Stomach (tissue), 4 donors: ENCODE results near the gene C9orf153.

ENCODE experiments used
- POLR2A ChIP-seq, 4 donors: fragments of 450-650 bp; IDR thresholded peaks; one replicate each; pipeline ENCODE4 v1.6.1; 2016; ENCODE audit warnings: antibody characterized with exemption in 4 of 4, control low read depth in 2 of 4, mild to moderate bottlenecking in 1 of 4, moderate library complexity in 1 of 4
- POLR2AphosphoS5 ChIP-seq, 3 donors: sonication (generic); formaldehyde crosslinking; IDR thresholded peaks; one replicate each; pipeline ENCODE4 v1.6.1; 2016; ENCODE audit warnings: antibody characterized with exemption in 3 of 3
- TF ChIP-seq, protein P1 (sequence below), 7 experiments: fragments of 450-650 bp in 4 of 7; fragments of 200-600 bp in 3 of 7; sonication (generic) in 3 of 7; IDR thresholded peaks; one replicate each; pipeline ENCODE4 v1.5.1; 2016 to 2019; ENCODE audit warnings: antibody characterized with exemption in 7 of 7, control low read depth in 2 of 7, mild to moderate bottlenecking in 1 of 7

DNA sequence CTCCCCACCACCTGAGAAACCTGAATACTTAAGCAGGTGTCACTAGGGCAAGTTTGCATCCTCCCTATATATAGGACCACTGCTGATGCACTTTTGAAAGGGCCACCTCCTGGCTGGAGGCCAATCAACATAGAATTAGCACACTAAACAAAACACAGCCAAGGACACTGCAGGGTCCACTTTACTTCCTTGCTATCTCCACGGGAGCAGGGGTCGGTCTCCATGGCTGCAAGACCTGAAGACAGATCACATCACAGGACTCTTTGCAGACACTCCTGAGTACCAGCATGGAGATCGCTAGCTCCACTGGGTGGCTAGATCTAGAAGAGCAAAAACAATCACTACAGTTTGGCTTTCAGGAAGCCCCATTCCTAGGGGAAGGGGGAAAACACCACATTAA is 72.3 kb downstream of the C9orf153 start:
- TF ChIP-seq POLR2A (IDR thresholded peaks at IDR 0.05) (no peak), POLR2AphosphoS5 (IDR thresholded peaks at IDR 0.05) (no peak)
- TF ChIP-seq, protein P1, sequence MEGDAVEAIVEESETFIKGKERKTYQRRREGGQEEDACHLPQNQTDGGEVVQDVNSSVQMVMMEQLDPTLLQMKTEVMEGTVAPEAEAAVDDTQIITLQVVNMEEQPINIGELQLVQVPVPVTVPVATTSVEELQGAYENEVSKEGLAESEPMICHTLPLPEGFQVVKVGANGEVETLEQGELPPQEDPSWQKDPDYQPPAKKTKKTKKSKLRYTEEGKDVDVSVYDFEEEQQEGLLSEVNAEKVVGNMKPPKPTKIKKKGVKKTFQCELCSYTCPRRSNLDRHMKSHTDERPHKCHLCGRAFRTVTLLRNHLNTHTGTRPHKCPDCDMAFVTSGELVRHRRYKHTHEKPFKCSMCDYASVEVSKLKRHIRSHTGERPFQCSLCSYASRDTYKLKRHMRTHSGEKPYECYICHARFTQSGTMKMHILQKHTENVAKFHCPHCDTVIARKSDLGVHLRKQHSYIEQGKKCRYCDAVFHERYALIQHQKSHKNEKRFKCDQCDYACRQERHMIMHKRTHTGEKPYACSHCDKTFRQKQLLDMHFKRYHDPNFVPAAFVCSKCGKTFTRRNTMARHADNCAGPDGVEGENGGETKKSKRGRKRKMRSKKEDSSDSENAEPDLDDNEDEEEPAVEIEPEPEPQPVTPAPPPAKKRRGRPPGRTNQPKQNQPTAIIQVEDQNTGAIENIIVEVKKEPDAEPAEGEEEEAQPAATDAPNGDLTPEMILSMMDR (IDR thresholded peaks at IDR 0.05), result no peak
